HCT116 (cell line): ENCODE measurements around the gene SH2D1A.

Source experiments
- EZH2 ChIP-seq: fragments of 200-600 bp; sonication (generic); IDR thresholded peaks from 2 replicates; pipeline ENCODE4 v1.6.1; 2017; ENCODE audit warnings: antibody characterized with exemption, mixed run types
- TF ChIP-seq, protein P1 (sequence below), 3 experiments: fragments of 200-600 bp in 1 of 3; sonication (generic) in 1 of 3; IDR thresholded peaks in 2 of 3; conservative IDR thresholded peaks in 1 of 3; 2 replicates each; pipeline ENCODE4 v1.5.1; 2012 to 2017; ENCODE audit warnings: low read depth in 2 of 3, low read length in 2 of 3, antibody characterized with exemption in 1 of 3, borderline replicate concordance in 1 of 3, control low read depth in 1 of 3, mild to moderate bottlenecking in 1 of 3, mixed read lengths in 1 of 3, mixed run types in 1 of 3, moderate library complexity in 1 of 3; ENCODE audit not compliant: insufficient read depth in 1 of 3

DNA sequence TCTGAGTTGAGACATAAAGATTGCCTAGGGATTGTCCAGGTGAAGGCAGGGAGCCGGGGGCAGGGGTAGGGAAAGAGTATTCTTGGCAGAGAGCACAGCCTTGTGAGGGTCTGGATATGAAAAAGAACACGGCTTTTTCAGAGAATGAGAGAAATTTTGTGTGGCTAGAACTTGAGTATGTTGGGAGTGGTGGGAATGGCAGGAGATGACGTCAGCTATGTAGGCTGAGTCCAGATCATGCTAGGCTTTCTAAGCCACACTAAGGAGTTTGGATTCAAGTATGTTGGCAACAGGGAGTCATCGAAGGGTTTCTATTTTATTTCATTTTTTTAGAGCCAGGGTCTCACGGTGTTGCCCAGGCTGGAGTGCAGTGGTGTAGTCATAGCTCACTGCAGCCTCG, 40.0 kb downstream of the SH2D1A start:
- TF ChIP-seq, protein P1, sequence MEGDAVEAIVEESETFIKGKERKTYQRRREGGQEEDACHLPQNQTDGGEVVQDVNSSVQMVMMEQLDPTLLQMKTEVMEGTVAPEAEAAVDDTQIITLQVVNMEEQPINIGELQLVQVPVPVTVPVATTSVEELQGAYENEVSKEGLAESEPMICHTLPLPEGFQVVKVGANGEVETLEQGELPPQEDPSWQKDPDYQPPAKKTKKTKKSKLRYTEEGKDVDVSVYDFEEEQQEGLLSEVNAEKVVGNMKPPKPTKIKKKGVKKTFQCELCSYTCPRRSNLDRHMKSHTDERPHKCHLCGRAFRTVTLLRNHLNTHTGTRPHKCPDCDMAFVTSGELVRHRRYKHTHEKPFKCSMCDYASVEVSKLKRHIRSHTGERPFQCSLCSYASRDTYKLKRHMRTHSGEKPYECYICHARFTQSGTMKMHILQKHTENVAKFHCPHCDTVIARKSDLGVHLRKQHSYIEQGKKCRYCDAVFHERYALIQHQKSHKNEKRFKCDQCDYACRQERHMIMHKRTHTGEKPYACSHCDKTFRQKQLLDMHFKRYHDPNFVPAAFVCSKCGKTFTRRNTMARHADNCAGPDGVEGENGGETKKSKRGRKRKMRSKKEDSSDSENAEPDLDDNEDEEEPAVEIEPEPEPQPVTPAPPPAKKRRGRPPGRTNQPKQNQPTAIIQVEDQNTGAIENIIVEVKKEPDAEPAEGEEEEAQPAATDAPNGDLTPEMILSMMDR (IDR thresholded peaks at IDR 0.05 in 2 of 3, conservative IDR thresholded peaks at IDR 0.05 in 1 of 3; ENCODE audit: borderline replicate concordance in 1 of 3, insufficient read depth in 1 of 3, low read depth in 2 of 3, low read length in 2 of 3): no peak
- TF ChIP-seq EZH2: no peak
